ENCODE measurements around the gene ORAI2. TPM values are rescaled to one million over a fixed set of nuclear protein-coding genes. Genes with fewer than 3 reads are reported as not detected.
A peak's percentile ranks its signal among the peaks of the same experiment; 100 is the strongest.

Gene ORAI2
- total RNA-seq, 1 donor from 2014 or later: 20.0 TPM

DNA sequence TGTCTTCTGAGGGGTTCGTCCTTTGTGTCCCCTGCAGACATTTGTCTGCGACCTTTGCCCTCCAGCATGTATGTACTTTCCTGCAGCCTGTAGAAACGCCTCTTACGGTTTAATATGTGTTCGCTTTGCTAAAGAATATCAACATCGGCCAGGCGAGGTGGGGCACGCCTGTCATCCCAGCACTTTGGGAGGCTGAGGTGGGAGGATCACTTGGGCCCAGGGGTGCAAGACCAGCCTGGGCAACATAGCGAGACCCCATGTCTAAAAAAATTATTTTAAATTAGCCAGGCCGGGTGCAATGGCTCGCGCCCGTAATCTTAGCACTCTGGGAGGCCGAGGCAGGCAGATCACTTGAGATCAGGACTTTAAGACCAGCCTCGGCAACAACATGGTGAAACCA is 15.8 kb downstream of the ORAI2 start:
- no peaks in the 10 kb centered on the region for H3K36me3 ChIP-seq

GRCh38 chr7:102450242-102450641 is 16.9 kb downstream of the ORAI2 start:
- Histone ChIP-seq H3K27me3 (no peaks in the 10 kb centered on the region), H3K4me3 (no peak overlapping the region), H3K27ac (no peak overlapping the region), H3K9me3 (no peaks in the 10 kb centered on the region), H3K4me1 (no peaks in the 10 kb centered on the region), H3K36me3 (no peaks in the 10 kb centered on the region)
- TF ChIP-seq, protein P1, sequence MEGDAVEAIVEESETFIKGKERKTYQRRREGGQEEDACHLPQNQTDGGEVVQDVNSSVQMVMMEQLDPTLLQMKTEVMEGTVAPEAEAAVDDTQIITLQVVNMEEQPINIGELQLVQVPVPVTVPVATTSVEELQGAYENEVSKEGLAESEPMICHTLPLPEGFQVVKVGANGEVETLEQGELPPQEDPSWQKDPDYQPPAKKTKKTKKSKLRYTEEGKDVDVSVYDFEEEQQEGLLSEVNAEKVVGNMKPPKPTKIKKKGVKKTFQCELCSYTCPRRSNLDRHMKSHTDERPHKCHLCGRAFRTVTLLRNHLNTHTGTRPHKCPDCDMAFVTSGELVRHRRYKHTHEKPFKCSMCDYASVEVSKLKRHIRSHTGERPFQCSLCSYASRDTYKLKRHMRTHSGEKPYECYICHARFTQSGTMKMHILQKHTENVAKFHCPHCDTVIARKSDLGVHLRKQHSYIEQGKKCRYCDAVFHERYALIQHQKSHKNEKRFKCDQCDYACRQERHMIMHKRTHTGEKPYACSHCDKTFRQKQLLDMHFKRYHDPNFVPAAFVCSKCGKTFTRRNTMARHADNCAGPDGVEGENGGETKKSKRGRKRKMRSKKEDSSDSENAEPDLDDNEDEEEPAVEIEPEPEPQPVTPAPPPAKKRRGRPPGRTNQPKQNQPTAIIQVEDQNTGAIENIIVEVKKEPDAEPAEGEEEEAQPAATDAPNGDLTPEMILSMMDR (IDR thresholded peaks at IDR 0.05): peak; percentile 27
- no peak for DNase-seq
- ATAC-seq: peak; percentile 50
- intact Hi-C loops (cut with DNase I): no loop called here

More for the DNA sequence above, 15.8 kb downstream of the ORAI2 start:
- intact Hi-C loops (cut with DNase I): no loop called here
- Histone ChIP-seq H3K4me1 (no peaks in the 10 kb centered on the region), H3K27ac (no peak overlapping the region), H3K4me3 (no peak overlapping the region), H3K9me3 (no peaks in the 10 kb centered on the region), H3K27me3 (no peaks in the 10 kb centered on the region)
- TF ChIP-seq, protein P1 (IDR thresholded peaks at IDR 0.05): no peak
- no peak for DNase-seq
- ATAC-seq: no peak

- TF ChIP-seq, protein P1 (IDR thresholded peaks at IDR 0.05): no peak
- H3K4me3 ChIP-seq: no peak overlapping the region
- H3K27ac ChIP-seq: no peak overlapping the region
- intact Hi-C loops (cut with DNase I): no loop called here
- H3K4me1 ChIP-seq: no peaks in the 10 kb centered on the region
- DNase-seq (no peak), ATAC-seq (peak; percentile 15)
- H3K36me3 ChIP-seq: peaks cover 3% of the 10 kb centered on the region
- H3K9me3 ChIP-seq: no peaks in the 10 kb centered on the region
- H3K27me3 ChIP-seq: no peaks in the 10 kb centered on the region
Observed at GRCh38 chr7:102451371-102452054, 18.1 kb downstream of the ORAI2 start.

GRCh38 chr7:102452451-102452850 is 19.1 kb downstream of the ORAI2 start:
- no peaks in the 10 kb centered on the region for H3K9me3 ChIP-seq
- no peaks in the 10 kb centered on the region for H3K4me1 ChIP-seq
- no peak overlapping the region for H3K4me3 ChIP-seq
- intact Hi-C loops (cut with DNase I): no loop called here
- TF ChIP-seq, protein P1 (IDR thresholded peaks at IDR 0.05): no peak
- no peaks in the 10 kb centered on the region for H3K27me3 ChIP-seq
- DNase-seq: no peak
- no peak overlapping the region for H3K27ac ChIP-seq
- H3K36me3 ChIP-seq: peaks cover 12% of the 10 kb centered on the region
- ATAC-seq: no peak

GRCh38 chr7:102453319-102453718 is 19.9 kb downstream of the ORAI2 start:
- Histone ChIP-seq H3K36me3 (peaks cover 21% of the 10 kb centered on the region), H3K9me3 (no peaks in the 10 kb centered on the region), H3K27ac (no peak overlapping the region), H3K27me3 (no peaks in the 10 kb centered on the region), H3K4me3 (no peak overlapping the region), H3K4me1 (no peaks in the 10 kb centered on the region)
- TF ChIP-seq, protein P1 (IDR thresholded peaks at IDR 0.05): no peak
- DNase-seq (no peak), ATAC-seq (peak; percentile 47)
- intact Hi-C loops (cut with DNase I): no loop called here
